K562 (cell line): ENCODE measurements around the gene TYRO3. TPM values are rescaled to one million over a fixed set of nuclear protein-coding genes. Genes with fewer than 3 reads are reported as not detected.

Source experiments
- ATAC-seq: fragments of 200-7000 bp; cut with Tn5 transposase; 3 replicates; pipeline ENCODE4 v1.9.1; 2020; ENCODE audit warnings: moderate library complexity
- BruUV-seq: library from RNA; stranded (reverse); fragments of 400-500 nt; replicated peaks from 2 replicates; lab custom pipeline; 2021; lab: Mats Ljungman, UMichigan
- CTCF ChIA-PET: fragments of 300-600 bp; formaldehyde crosslinking; extraction: SDS; loops from one replicate; lab custom pipeline; 2021; ENCODE audit warnings: low intra/inter-chr PET ratio; lab: Yijun Ruan, JAX
- POLR2A ChIA-PET: fragments of 300-600, 350-650 bp; sonication (Branson Sonifier 250); formaldehyde crosslinking; extraction: SDS; loops from one replicate; lab custom pipeline; 2021; ENCODE audit warnings: antibody characterized with exemption, inconsistent platforms; lab: Yijun Ruan, JAX
- DNase-seq, 4 experiments: peaks; one replicate each; pipeline versions ENCODE4 v3.0.0 to v3.0.0-alpha.2; 2011 to 2018; ENCODE audit warnings: low spot score in 3 of 4, mixed read lengths in 3 of 4; ENCODE audit errors: extremely low read depth in 1 of 4
- FAIRE-seq: peaks from 2 replicates; lab custom pipeline; 2011; peaks lifted over from hg19 to GRCh38; lab: Jason Lieb, UNC
- H2AFZ ChIP-seq: 2 replicates; pipeline ENCODE4 v1.6.0; 2011; ENCODE audit warnings: low read depth, low read length, control low read depth, inconsistent platforms
- H3K27ac ChIP-seq: fragments of 200-600 bp; 3 replicates; pipeline ENCODE4 v1.8.0; 2011; ENCODE audit warnings: low read depth, mild to moderate bottlenecking, control low read depth, inconsistent platforms, low read length, moderate library complexity, mixed read lengths; ENCODE audit errors: extremely low read depth
- H3K27me3 ChIP-seq, 2 experiments: fragments of 300-600 bp in 1 of 2; 2 replicates in 1 of 2; 3 replicates in 1 of 2; pipeline versions ENCODE4 v1.6.0 to v1.8.0; 2011; ENCODE audit warnings: inconsistent platforms in 2 of 2, low read length in 2 of 2, mild to moderate bottlenecking in 1 of 2, mixed read lengths in 1 of 2, moderate library complexity in 1 of 2; ENCODE audit not compliant: control insufficient read depth in 2 of 2, insufficient read depth in 2 of 2
- H3K36me3 ChIP-seq: fragments of 300-600 bp; 3 replicates; pipeline ENCODE4 v1.8.0; 2011; ENCODE audit warnings: mild to moderate bottlenecking, low read length, inconsistent platforms; ENCODE audit not compliant: control insufficient read depth, insufficient read depth
- H3K4me1 ChIP-seq, 2 experiments: fragments of 200-600 bp in 1 of 2; replicated peaks in 1 of 2; 2 replicates in 1 of 2; 3 replicates in 1 of 2; pipeline versions ENCODE4 v1.5.1 to v1.8.0; 2011; ENCODE audit warnings: inconsistent platforms in 2 of 2, low read length in 2 of 2, mild to moderate bottlenecking in 1 of 2, mixed read lengths in 1 of 2, moderate library complexity in 1 of 2; ENCODE audit not compliant: control insufficient read depth in 2 of 2, insufficient read depth in 2 of 2
- H3K4me2 ChIP-seq: 2 replicates; pipeline ENCODE4 v1.6.1; 2011; ENCODE audit warnings: low read length, control low read depth, inconsistent platforms, mixed read lengths; ENCODE audit not compliant: insufficient read depth
- H3K4me3 ChIP-seq: fragments of 200-600 bp; sonication (generic), shearing (Covaris generic); 2 replicates; pipeline ENCODE4 v1.5.1; 2016; ENCODE audit warnings: control low read depth, inconsistent platforms
- H3K79me2 ChIP-seq: fragments of 200-600 bp; 3 replicates; pipeline ENCODE4 v1.8.0; 2011; ENCODE audit warnings: low read length, inconsistent platforms; ENCODE audit not compliant: control insufficient read depth, insufficient read depth
- H3K9ac ChIP-seq, 2 experiments: 2 replicates each; pipeline versions ENCODE4 v1.6.0 to v1.6.1; 2011; ENCODE audit warnings: low read depth in 2 of 2, low read length in 2 of 2, control low read depth in 1 of 2, inconsistent platforms in 1 of 2, mild to moderate bottlenecking in 1 of 2, mixed read lengths in 1 of 2; ENCODE audit not compliant: insufficient read depth in 1 of 2
- H3K9me1 ChIP-seq: one replicate; pipeline ENCODE4 v1.6.0; 2011; ENCODE audit warnings: inconsistent platforms, mild to moderate bottlenecking, low read length, moderate library complexity; ENCODE audit not compliant: control insufficient read depth, insufficient read depth
- H3K9me3 ChIP-seq: replicated peaks from 2 replicates; pipeline ENCODE4 v1.5.1; 2011; ENCODE audit warnings: low read depth, low read length, inconsistent platforms; ENCODE audit not compliant: control insufficient read depth, insufficient read depth
- H4K20me1 ChIP-seq: replicated peaks from 2 replicates; pipeline ENCODE4 v1.6.1; 2011; ENCODE audit warnings: low read length, inconsistent platforms, mixed read lengths; ENCODE audit not compliant: control insufficient read depth, insufficient read depth
- FOXP4 ChIP-seq: sonication (generic); formaldehyde crosslinking; IDR thresholded peaks from 2 replicates; pipeline ENCODE4 v1.8.0; 2022; ENCODE audit warnings: mild to moderate bottlenecking, missing genetic modification reagents, borderline replicate concordance
- HNRNPL ChIP-seq: fragments of 200-400 bp; formaldehyde crosslinking; IDR thresholded peaks from 2 replicates; pipeline ENCODE4 v1.6.1; 2017; ENCODE audit warnings: low read depth, mild to moderate bottlenecking, low read length
- PHF21A ChIP-seq: fragments of 450-650 bp; IDR thresholded peaks from 2 replicates; pipeline ENCODE4 v1.6.1; 2017; ENCODE audit warnings: low read depth, borderline replicate concordance
- SRSF1 ChIP-seq: fragments of 200-400 bp; formaldehyde crosslinking; IDR thresholded peaks from 2 replicates; pipeline ENCODE4 v1.6.1; 2017; ENCODE audit warnings: mild to moderate bottlenecking, low read depth, low read length, moderate library complexity
- TRIM25 ChIP-seq: fragments of 450-650 bp; IDR thresholded peaks from 2 replicates; pipeline ENCODE4 v1.7.0; 2016; ENCODE audit warnings: borderline replicate concordance
- WHSC1 ChIP-seq: IDR thresholded peaks from one replicate; pipeline ENCODE4 v1.6.1; 2012; ENCODE audit warnings: low read length, control low read depth, inconsistent platforms
- ZBED1 ChIP-seq: IDR thresholded peaks from 2 replicates; pipeline ENCODE4 v1.6.1; 2014
- ZNF707 ChIP-seq: fragments of 250-450 bp; sonication (Bioruptor Pico); conservative IDR thresholded peaks from 2 replicates; pipeline ENCODE4 v1.8.0; 2022; ENCODE audit warnings: inconsistent platforms, mild to moderate bottlenecking, moderate library complexity
- WGBS: fragments of 100-300 bp; shearing (Covaris generic); methylation state at CpG from one replicate; pipeline ENCODE4 v1.1.6; 2016; ENCODE audit warnings: low coverage, mixed read lengths; ENCODE audit not compliant: insufficient coverage; ENCODE audit errors: missing lambda C conversion rate; 5-methylcytosine and 5-hydroxymethylcytosine counted together
- in situ Hi-C: fragments of 300-500 bp; cut with MboI; formaldehyde crosslinking; loops from 4 replicates; pipeline ENCODE4 v1.15.0; 2018; ENCODE audit warnings: inconsistent platforms, mixed read lengths
- intact Hi-C: fragments of 100-400 bp; cut with micrococcal nuclease; formaldehyde crosslinking; loops from 2 replicates; pipeline ENCODE4 v1.14.2; 2022
- polyA plus RNA-seq, 8 experiments: library from polyadenylated mRNA; depleted of rRNA in 4 of 8; stranded (reverse) in 5 of 8; unstranded in 3 of 8; fragments of >200 nt; fragmentation: Nextera tagmentation in 2 of 8; fragmentation: Illumina TruSeq in 1 of 8; extraction: Ambion mirVana in 2 of 8; extraction: Trizol in 1 of 8; gene quantifications; 2 replicates each; pipeline versions ENCODE4 v1.2.1 to v1.2.3, GENCODE V29; 2011 to 2014; ENCODE audit warnings: inconsistent platforms in 1 of 8, missing spikeins in 1 of 8
- total RNA-seq, 7 experiments: library from RNA; depleted of rRNA in 6 of 7; stranded (reverse); fragments of >200 nt in 6 of 7; fragmentation: Illumina TruSeq in 2 of 7; extraction: Trizol in 2 of 7; gene quantifications; 2 replicates each; pipeline versions ENCODE4 v1.2.1 to v1.2.3, GENCODE V29; 2011 to 2021; ENCODE audit warnings: low replicate concordance in 1 of 7

The TYRO3 gene
- total and polyA plus RNA-seq, 9 of the 15 experiments (the other 6 are each of a cell fraction or from before 2014, with no cell fraction given) = 2.6 to 39.6 (median 18.6) TPM

GRCh38 chr15:41578736-41579383, 19.8 kb downstream of the TYRO3 start:
- no peak overlapping the region for H2AFZ ChIP-seq
- peaks cover 14% of the 10 kb centered on the region; the same call in 2 of the 3 replicates for H3K36me3 ChIP-seq
- no peaks in the 10 kb centered on the region for H3K9me3 ChIP-seq
- H3K27ac ChIP-seq = no peak overlapping the region
- in situ Hi-C loops = no loop called here
- H3K27me3 ChIP-seq = no peaks in the 10 kb centered on the region
- WGBS = 58% methylated on average over 9 of the region's 9 CpGs
- H3K9ac ChIP-seq = no peak overlapping the region
- DNase-seq = no peak
- intact Hi-C loops = no loop called here
- peaks cover 0 to 3% of the 10 kb centered on the region in 2 experiments; a peak in 1 of 5 replicates for H3K4me1 ChIP-seq
- ChIA-PET POLR2A (interaction anchor here (1.1 to 3.4 kb wide), 4 partner anchors 11 to 66 kb away, joined by 3 to 8 read pairs (median 4); no protein-coding TSS in a partner anchor), CTCF (no interaction called here)
- no peak overlapping the region for H3K4me2 ChIP-seq
- H4K20me1 ChIP-seq = no peaks in the 10 kb centered on the region
- TSS peak; percentile 41 for BruUV-seq
- FAIRE-seq = no peak
- ATAC-seq = no peak
- no peak overlapping the region for H3K4me3 ChIP-seq
- no peaks in the 10 kb centered on the region for H3K79me2 ChIP-seq
- TF ChIP-seq PHF21A = no peak
- no peak for TF ChIP-seq TRIM25
- no peak for TF ChIP-seq ZNF707 (CRISPR knock-in tag)
- TF ChIP-seq WHSC1 = no peak
- TF ChIP-seq SRSF1 = no peak
- TF ChIP-seq FOXP4 (CRISPR knock-in tag) = no peak
- TF ChIP-seq HNRNPL = no peak
- TF ChIP-seq ZBED1 = no peak
- H3K9me1 ChIP-seq = no peaks in the 10 kb centered on the region
